Upper lobe of left lung (tissue), 6 donors: Measurements from ENCODE around the gene RPE. TPM values are rescaled to one million over a fixed set of nuclear protein-coding genes. Genes with fewer than 3 reads are reported as not detected.

Source experiments
- ATAC-seq, 2 donors: fragments of 200-7000 bp; cut with Tn5 transposase; one replicate each; pipeline ENCODE4 v1.9.1; 2022; ENCODE audit warnings: mild to moderate bottlenecking in 2 of 2, moderate library complexity in 2 of 2; ENCODE audit not compliant: low FRiP score in 2 of 2
- DNase-seq, 2 donors: peaks; one replicate each; pipeline ENCODE4 v3.0.0-alpha.2; 2019 to 2020
- H3K27ac ChIP-seq, 4 donors: fragments of 200-600 bp; sonication (generic); one replicate each; pipeline ENCODE4 v1.5.1; 2016 to 2019
- H3K27me3 ChIP-seq, 4 donors: fragments of 200-600 bp; sonication (generic); one replicate each; pipeline ENCODE4 v1.5.1; 2017 to 2019
- H3K36me3 ChIP-seq, 4 donors: fragments of 200-600 bp; sonication (generic); one replicate each; pipeline ENCODE4 v1.5.1; 2016 to 2019
- H3K4me1 ChIP-seq, 4 donors: fragments of 200-600 bp; sonication (generic); one replicate each; pipeline ENCODE4 v1.5.1; 2018 to 2019
- H3K4me3 ChIP-seq, 4 donors: fragments of 200-600 bp; sonication (generic); one replicate each; pipeline ENCODE4 v1.5.1; 2017 to 2019; ENCODE audit warnings: mild to moderate bottlenecking in 2 of 4, moderate library complexity in 1 of 4
- H3K9me3 ChIP-seq, 4 donors: fragments of 200-600 bp; sonication (generic); one replicate each; pipeline ENCODE4 v1.5.1; 2018 to 2019
- CTCF ChIP-seq, 6 experiments: fragments of 450-650 bp in 4 of 6; fragments of 200-600 bp in 2 of 6; sonication (generic) in 2 of 6; IDR thresholded peaks; one replicate each; pipeline ENCODE4 v1.5.1; 2016 to 2019; ENCODE audit warnings: antibody characterized with exemption in 6 of 6
- EP300 ChIP-seq, 4 donors: sonication (generic); formaldehyde crosslinking; IDR thresholded peaks; one replicate each; pipeline ENCODE4 v1.5.1; 2017; ENCODE audit warnings: antibody characterized with exemption in 4 of 4, control low read depth in 2 of 4
- POLR2A ChIP-seq, 4 donors: fragments of 450-650 bp; IDR thresholded peaks; one replicate each; pipeline ENCODE4 v1.5.1; 2016 to 2017; ENCODE audit warnings: antibody characterized with exemption in 4 of 4, mild to moderate bottlenecking in 2 of 4
- POLR2AphosphoS5 ChIP-seq, 2 donors: sonication (generic); formaldehyde crosslinking; IDR thresholded peaks; one replicate each; pipeline ENCODE4 v1.5.1; 2017; ENCODE audit warnings: antibody characterized with exemption in 2 of 2
- WGBS, 2 donors: methylation state at CpG; one replicate each; pipeline ENCODE4 v1.1.5; 2017 to 2018; 5-methylcytosine and 5-hydroxymethylcytosine counted together
- total RNA-seq, 6 donors: library from RNA; depleted of rRNA in 4 of 6; stranded (reverse); fragments of >200 nt in 4 of 6; gene quantifications; one replicate each; pipeline versions ENCODE4 v1.1.0 to v1.2.1, GENCODE V29; 2016 to 2021
- donor health status: DM: no; HTN: no; CAD: no; lungs with moderate emphysema.
- donor health status: DM: no; HTN: yes; CAD: no; lungs with severe emphysema.

RPE gene
- total RNA-seq, 6 donors from 2014 or later = 15.7 to 46.0 (median 34.2) TPM

GRCh38 chr2:210027608-210028007, 25.2 kb downstream of the RPE start:
- H3K27ac ChIP-seq = no peak overlapping the region
- no peaks in the 10 kb centered on the region for H3K4me1 ChIP-seq
- WGBS, 2 donors = 90 to 93% methylated on average over 2 of the region's 2 CpGs
- DNase-seq = no peak
- no peak overlapping the region for H3K4me3 ChIP-seq
- ATAC-seq = no peak
- H3K9me3 ChIP-seq = no peaks in the 10 kb centered on the region
- TF ChIP-seq POLR2AphosphoS5 (IDR thresholded peaks at IDR 0.05) (no peak), EP300 (IDR thresholded peaks at IDR 0.05) (no peak), CTCF (IDR thresholded peaks at IDR 0.05) (no peak), POLR2A (IDR thresholded peaks at IDR 0.05) (no peak)
- no peaks in the 10 kb centered on the region for H3K27me3 ChIP-seq
- H3K36me3 ChIP-seq = peaks cover 6 to 52% (median 15%) of the 10 kb centered on the region in 4 donors

DNA sequence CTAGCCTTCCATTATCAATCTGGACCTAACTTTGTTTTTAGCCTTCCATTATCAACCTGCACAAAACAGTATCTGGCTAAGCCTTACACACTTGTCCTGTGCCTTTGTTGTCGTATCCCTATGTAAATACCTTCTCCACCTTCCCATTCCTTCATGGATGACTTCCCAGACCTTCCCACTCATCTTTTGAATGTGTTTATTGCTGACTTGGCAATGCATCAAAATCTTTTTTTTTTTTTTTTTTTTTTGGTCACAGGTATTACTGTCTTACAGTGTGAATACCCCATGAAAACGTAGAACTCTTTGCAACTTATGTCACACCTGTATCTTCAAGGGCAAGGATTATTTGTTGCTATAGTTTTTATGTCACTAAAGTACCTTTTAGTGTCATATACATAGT, 25.7 kb downstream of the RPE start:
- H3K27me3 ChIP-seq = no peaks in the 10 kb centered on the region
- WGBS, 2 donors = 81 to 83% methylated on average over 2 of the region's 2 CpGs
- peaks cover 6 to 47% (median 13%) of the 10 kb centered on the region in 4 donors for H3K36me3 ChIP-seq
- no peak overlapping the region for H3K4me3 ChIP-seq
- DNase-seq (no peak), ATAC-seq (no peak)
- no peaks in the 10 kb centered on the region for H3K9me3 ChIP-seq
- H3K27ac ChIP-seq = no peak overlapping the region
- H3K4me1 ChIP-seq = no peaks in the 10 kb centered on the region
- TF ChIP-seq EP300 (IDR thresholded peaks at IDR 0.05) (no peak), POLR2A (IDR thresholded peaks at IDR 0.05) (no peak), POLR2AphosphoS5 (IDR thresholded peaks at IDR 0.05) (no peak), CTCF (IDR thresholded peaks at IDR 0.05) (no peak)

GRCh38 chr2:210034087-210034683, 31.7 kb downstream of the RPE start:
- DNase-seq (no peak), ATAC-seq (no peak)
- 74 to 84% methylated on average over 2 of the region's 2 CpGs for WGBS, 2 donors
- no peaks in the 10 kb centered on the region for H3K4me1 ChIP-seq
- H3K27me3 ChIP-seq = no peaks in the 10 kb centered on the region
- H3K27ac ChIP-seq = no peak overlapping the region
- TF ChIP-seq CTCF (IDR thresholded peaks at IDR 0.05) = no peak
- no peak for TF ChIP-seq EP300 (IDR thresholded peaks at IDR 0.05)
- no peak for TF ChIP-seq POLR2A (IDR thresholded peaks at IDR 0.05)
- no peak for TF ChIP-seq POLR2AphosphoS5 (IDR thresholded peaks at IDR 0.05)
- no peaks in the 10 kb centered on the region for H3K36me3 ChIP-seq
- no peaks in the 10 kb centered on the region for H3K9me3 ChIP-seq
- no peak overlapping the region for H3K4me3 ChIP-seq

- Histone ChIP-seq H3K4me3 (no peak overlapping the region), H3K4me1 (no peaks in the 10 kb centered on the region), H3K27me3 (no peaks in the 10 kb centered on the region), H3K9me3 (no peaks in the 10 kb centered on the region), H3K36me3 (no peaks in the 10 kb centered on the region), H3K27ac (no peak overlapping the region)
- DNase-seq (no peak), ATAC-seq (no peak)
- TF ChIP-seq EP300 (IDR thresholded peaks at IDR 0.05) = no peak
- TF ChIP-seq POLR2A (IDR thresholded peaks at IDR 0.05) = no peak
- TF ChIP-seq CTCF (IDR thresholded peaks at IDR 0.05) = no peak
- TF ChIP-seq POLR2AphosphoS5 (IDR thresholded peaks at IDR 0.05) = no peak
- WGBS, 2 donors = 93 to 100% methylated on average over 4 of the region's 4 CpGs
Observed at GRCh38 chr2:210035679-210036078, 33.2 kb downstream of the RPE start.

- ATAC-seq (no peak), DNase-seq (no peak)
- 92 to 93% methylated on average over 3 of the region's 3 CpGs for WGBS, 2 donors
- H3K4me3 ChIP-seq = no peak overlapping the region
- no peaks in the 10 kb centered on the region for H3K9me3 ChIP-seq
- peaks cover 0 to 5% (median 1%) of the 10 kb centered on the region in 4 donors for H3K36me3 ChIP-seq
- H3K4me1 ChIP-seq = no peaks in the 10 kb centered on the region
- no peak overlapping the region for H3K27ac ChIP-seq
- no peaks in the 10 kb centered on the region for H3K27me3 ChIP-seq
- TF ChIP-seq EP300 (IDR thresholded peaks at IDR 0.05) = no peak
- no peak for TF ChIP-seq POLR2A (IDR thresholded peaks at IDR 0.05)
- TF ChIP-seq CTCF (IDR thresholded peaks at IDR 0.05) = no peak
- TF ChIP-seq POLR2AphosphoS5 (IDR thresholded peaks at IDR 0.05) = no peak
Observed at GRCh38 chr2:210038078-210038477, 35.6 kb downstream of the RPE start.
